Measurements from ENCODE around the gene MYL5.
"Not testable (repeated sequence)": the region's sequence is repeated elsewhere in the genome, so short reads cannot be mapped to it uniquely, and the experiment has no call there.

The MYL5 gene

GRCh38 chr4:704971-705277, 30.6 kb downstream of the MYL5 start:
- DNase-seq (ENCODE audit: low read depth in 2 of 3, low spot score in 2 of 3) = no peak

- DNase-seq (ENCODE audit: low read depth in 2 of 3, low spot score in 2 of 3) = peak; percentile 94 to 97 (median 97)
These were observed 31.1 kb downstream of the MYL5 start, which contains the start of gene PCGF3 for GRCh38 chr4:705278-706082. Gene PCGF3, plus strand, starts transcription at chr4:705832. Its CDS starts 27,849 bp downstream, at chr4:733681.

DNA sequence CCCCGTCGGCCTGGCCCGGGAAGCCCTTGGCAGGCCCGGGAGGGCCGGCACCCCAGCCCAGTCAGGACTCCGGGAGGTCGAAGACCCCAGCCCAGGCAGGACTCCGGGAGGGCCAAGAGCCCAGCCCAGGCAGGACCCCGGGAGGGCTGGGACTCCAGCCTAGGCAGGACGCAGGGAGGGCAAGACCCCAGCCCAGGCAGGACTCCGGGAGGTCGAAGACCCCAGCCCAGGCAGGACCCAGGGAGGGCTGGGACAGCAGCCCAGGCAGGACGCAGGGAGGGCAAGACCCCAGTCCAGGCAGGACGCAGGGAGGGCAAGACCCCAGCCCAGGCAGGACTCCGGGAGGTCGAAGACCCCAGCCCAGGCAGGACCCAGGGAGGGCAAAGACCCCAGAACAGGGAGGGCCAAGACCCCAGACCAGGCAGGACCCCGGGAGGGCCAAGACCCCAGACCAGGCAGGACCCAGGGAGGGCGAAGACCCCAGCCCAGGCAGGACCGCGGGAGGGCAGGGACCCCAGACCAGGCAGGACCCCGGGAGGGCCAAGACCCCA, 31.8 kb downstream of the MYL5 start:
- DNase-seq (ENCODE audit: low read depth in 2 of 3, low spot score in 2 of 3) = not testable (repeated sequence)

GRCh38 chr4:706834-707598, 32.7 kb downstream of the MYL5 start:
- DNase-seq (ENCODE audit: low read depth in 2 of 3, low spot score in 2 of 3) = no peak

GRCh38 chr4:707929-708630, 33.7 kb downstream of the MYL5 start:
- no peak for DNase-seq (ENCODE audit: low read depth in 2 of 3, low spot score in 2 of 3)

DNA sequence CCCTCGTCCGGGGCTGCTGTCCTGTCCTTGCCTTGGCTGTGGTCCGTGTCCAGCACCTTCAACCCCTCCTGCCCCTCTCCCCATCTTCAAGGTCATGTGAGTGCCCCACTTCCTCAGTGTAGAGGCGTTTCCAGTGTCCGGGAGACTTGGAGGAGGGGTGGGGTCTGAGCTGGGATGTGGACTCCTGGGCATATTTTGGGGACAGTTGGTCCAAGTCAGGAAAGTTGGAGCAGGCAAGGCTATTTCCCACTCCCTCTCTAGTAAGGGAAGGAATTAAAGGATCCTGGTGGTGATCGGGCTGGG, 34.2 kb downstream of the MYL5 start:
- DNase-seq (ENCODE audit: low read depth in 2 of 3, low spot score in 2 of 3) = no peak

DNA sequence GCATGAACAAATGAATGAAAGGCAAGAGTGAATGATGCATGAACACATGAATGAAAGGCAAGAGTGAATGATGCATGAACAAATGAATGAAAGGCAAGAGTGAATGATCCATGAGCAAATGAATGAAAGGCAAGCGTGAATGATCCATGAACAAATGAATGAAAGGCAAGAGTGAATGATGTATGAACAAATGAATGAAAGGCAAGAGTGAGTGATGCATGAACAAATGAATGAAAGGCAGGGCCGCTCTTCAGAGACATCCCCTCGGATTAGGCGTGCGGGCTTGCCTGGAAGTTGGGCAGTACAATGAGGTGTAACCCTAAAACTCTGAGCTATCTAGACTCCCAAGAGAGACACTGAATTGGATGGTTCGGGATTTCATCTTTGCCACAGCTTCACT, 35.0 kb downstream of the MYL5 start:
- DNase-seq (ENCODE audit: low read depth in 2 of 3, low spot score in 2 of 3) = no peak

DNA sequence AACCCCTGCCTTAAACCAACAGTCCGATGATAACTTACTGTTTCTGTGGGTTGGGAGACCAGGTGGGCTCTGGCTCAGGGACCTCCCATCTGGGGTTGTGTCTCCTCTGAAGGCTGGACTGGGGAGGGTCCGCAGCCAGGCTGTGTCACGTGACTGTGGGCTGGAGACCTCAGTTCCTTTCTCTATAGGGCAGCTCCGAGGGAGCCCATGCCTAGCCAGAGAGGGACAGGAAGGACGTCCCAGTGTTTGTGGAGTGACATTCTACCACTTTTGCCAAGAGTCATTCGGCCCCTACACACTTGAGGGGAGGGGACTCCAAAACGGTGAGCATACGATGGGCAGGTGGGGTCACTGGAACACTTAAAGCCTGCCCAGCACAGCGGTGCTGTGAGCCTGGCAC, 35.8 kb downstream of the MYL5 start:
- DNase-seq (ENCODE audit: low read depth in 2 of 3, low spot score in 2 of 3) = no peak

GRCh38 chr4:710916-711315, 36.6 kb downstream of the MYL5 start:
- no peak for DNase-seq (ENCODE audit: low read depth in 2 of 3, low spot score in 2 of 3)

GRCh38 chr4:712093-712492, 37.8 kb downstream of the MYL5 start:
- no peak for DNase-seq (ENCODE audit: low read depth in 2 of 3, low spot score in 2 of 3)

GRCh38 chr4:712916-713632, 38.7 kb downstream of the MYL5 start:
- no peak for DNase-seq (ENCODE audit: low read depth in 2 of 3, low spot score in 2 of 3)

DNA sequence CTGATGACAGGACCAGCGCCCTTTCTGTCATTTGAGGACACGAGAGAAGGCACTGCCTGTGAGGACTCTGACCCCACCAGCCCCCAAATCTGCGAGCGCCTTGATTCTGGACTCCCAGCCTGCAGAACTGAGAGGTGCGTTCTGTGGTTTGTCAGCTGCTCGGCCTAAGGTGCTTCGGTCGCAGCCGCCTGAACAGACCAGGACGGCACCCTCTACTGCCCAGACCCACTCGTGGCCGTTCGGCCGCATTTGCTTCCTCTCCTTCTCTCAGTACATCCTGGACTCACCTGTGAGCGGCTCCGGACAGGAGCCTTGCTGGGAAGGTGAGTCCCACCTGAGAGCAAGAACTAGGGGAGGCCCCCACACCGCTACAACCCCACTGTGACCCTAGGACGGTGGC, 39.7 kb downstream of the MYL5 start:
- no peak for DNase-seq (ENCODE audit: low read depth in 2 of 3, low spot score in 2 of 3)

- DNase-seq (ENCODE audit: low read depth in 2 of 3, low spot score in 2 of 3) = no peak
These were observed 43.4 kb downstream of the MYL5 start for GRCh38 chr4:717601-718320.

GRCh38 chr4:718460-718859, 44.1 kb downstream of the MYL5 start:
- no peak for DNase-seq (ENCODE audit: low read depth in 2 of 3, low spot score in 2 of 3)

- DNase-seq (ENCODE audit: low read depth in 2 of 3, low spot score in 2 of 3) = no peak
These were observed 45.9 kb downstream of the MYL5 start for GRCh38 chr4:720111-720860.

DNA sequence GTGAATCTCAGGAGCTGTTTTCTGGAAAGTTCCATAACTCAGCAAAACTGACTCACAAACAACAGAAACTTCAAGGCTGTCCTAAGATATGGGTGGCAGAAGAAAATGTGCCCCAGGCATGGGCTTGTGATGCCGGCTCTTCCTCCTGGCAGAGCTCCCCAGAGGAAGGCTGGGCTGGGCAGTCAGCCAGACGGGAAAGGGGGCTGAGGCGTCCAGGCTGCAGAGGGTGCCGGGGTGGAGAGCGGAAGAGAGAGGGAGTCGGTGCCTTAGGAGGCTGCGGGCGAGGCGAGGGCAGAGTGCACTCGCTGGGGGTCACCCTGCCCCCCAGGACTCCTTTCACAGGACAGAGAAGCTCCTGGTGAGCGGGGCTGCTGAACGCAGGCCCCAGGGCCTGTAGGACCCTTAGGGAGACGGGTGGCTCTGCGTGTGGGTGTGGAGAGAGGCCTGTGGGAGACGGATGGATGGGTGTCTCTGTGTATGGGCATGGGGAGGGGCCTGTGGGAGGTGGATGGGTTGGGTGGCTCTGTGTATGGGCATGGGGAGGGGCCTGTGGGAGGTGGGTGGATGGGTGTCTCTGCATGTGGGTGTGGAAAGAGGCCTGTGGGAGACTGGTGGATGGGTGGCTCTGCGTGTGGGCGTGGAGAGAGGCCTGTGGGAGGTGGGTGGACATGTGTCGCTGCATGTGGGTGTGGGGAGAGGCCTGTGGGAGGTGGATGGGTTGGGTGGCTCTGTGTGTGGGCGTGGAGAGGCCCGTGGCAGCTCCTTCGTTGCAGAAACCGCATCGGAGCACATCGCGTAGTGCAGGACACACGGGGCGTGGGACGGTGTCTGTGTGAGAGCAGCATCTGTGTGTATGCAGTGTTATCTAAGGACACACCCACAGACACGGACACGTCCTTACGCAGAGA, 47.2 kb downstream of the MYL5 start:
- no peak for DNase-seq (ENCODE audit: low read depth in 2 of 3, low spot score in 2 of 3)

GRCh38 chr4:722169-722725, 47.9 kb downstream of the MYL5 start:
- DNase-seq (ENCODE audit: low read depth in 2 of 3, low spot score in 2 of 3) = no peak

DNA sequence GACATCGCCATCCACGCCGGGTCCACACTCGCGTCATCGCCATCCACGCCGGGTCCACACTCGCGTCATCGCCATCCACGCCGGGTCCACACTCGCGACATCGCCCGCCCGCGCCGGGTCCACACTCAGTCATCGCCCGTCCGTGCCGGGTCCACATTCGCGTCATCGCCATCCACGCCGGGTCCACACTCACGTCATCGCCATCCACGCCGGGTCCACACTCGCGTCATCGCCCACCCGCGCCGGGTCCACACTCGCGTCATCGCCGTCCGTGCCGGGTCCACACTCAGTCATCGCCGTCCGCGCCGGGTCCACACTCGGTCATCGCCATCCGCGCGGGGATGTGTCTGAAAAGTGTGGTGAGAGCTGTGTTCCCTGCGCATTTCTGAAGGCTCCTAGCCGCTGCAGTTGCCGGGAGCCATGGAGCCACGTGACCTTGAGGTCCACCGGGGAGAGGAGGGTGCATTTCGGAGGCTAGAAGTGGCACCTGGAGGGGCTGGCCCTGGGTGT, 48.6 kb downstream of the MYL5 start:
- DNase-seq (ENCODE audit: low read depth in 2 of 3, low spot score in 2 of 3) = no peak

Data from activated CD8-positive, alpha-beta memory T cell treated with anti-CD3 and anti-CD28 coated beads for 48 hours (primary cell).